Stimulated activated CD4-positive, alpha-beta T cell treated with anti-CD3 and anti-CD28 coated beads, Interleukin-4, amount 100 ng/mL, for 4 hours (primary cell): ENCODE data around the gene EPN2.
"Not testable (repeated sequence)": the region's sequence is repeated elsewhere in the genome, so short reads cannot be mapped to it uniquely, and the experiment has no call there.

ENCODE experiments used
- DNase-seq, 2 experiments: peaks; one replicate each; pipeline ENCODE4 v3.0.0-alpha.2; 2020

EPN2 gene

GRCh38 chr17:19237139-19237388 is at the start of gene EPN2:
Gene EPN2 (plus strand): TSS chr17:19237366. CDS start chr17:19283120, 45,754 bp downstream.
- DNase-seq = peak; percentile 52 to 66

- not testable (repeated sequence) for DNase-seq
Observed at GRCh38 chr17:19187883-19188869, 49.0 kb upstream of the EPN2 start.

GRCh38 chr17:19188870-19189708 is 48.1 kb upstream of the EPN2 start:
- DNase-seq = not testable (repeated sequence)

- DNase-seq = not testable (repeated sequence)
Observed at GRCh38 chr17:19189781-19190405, 47.3 kb upstream of the EPN2 start.

- peak; percentile 1 to 5 for DNase-seq
Observed at GRCh38 chr17:19196382-19197204, 40.6 kb upstream of the EPN2 start.

GRCh38 chr17:19202448-19202847 is 34.7 kb upstream of the EPN2 start:
- DNase-seq = not testable (repeated sequence)

- not testable (repeated sequence) for DNase-seq
Observed at GRCh38 chr17:19203429-19203828, 33.7 kb upstream of the EPN2 start.

- DNase-seq = not testable (repeated sequence)
Observed at GRCh38 chr17:19215074-19215860, 21.9 kb upstream of the EPN2 start.

GRCh38 chr17:19216148-19216926 is 20.8 kb upstream of the EPN2 start:
- DNase-seq = not testable (repeated sequence)

- DNase-seq = not testable (repeated sequence)
Observed at GRCh38 chr17:19218914-19219313, 18.3 kb upstream of the EPN2 start.

- DNase-seq = not testable (repeated sequence)
Observed at GRCh38 chr17:19219384-19219783, 17.8 kb upstream of the EPN2 start.

GRCh38 chr17:19220195-19220594 is 17.0 kb upstream of the EPN2 start:
- DNase-seq = not testable (repeated sequence)

- DNase-seq = not testable (repeated sequence)
Observed at GRCh38 chr17:19226610-19227588, 10.3 kb upstream of the EPN2 start.

GRCh38 chr17:19234676-19235075 is 2.5 kb upstream of the EPN2 start:
- not testable (repeated sequence) for DNase-seq

GRCh38 chr17:19236351-19237138 is 621 bp upstream of the EPN2 start:
- not testable (repeated sequence) for DNase-seq

- peak; percentile 25 to 31 for DNase-seq
Observed at GRCh38 chr17:19237389-19238166, 412 bp downstream of the EPN2 start.

GRCh38 chr17:19238167-19238505 is 970 bp downstream of the EPN2 start:
- DNase-seq = peak; percentile 6

- no peak for DNase-seq
Observed at GRCh38 chr17:19239544-19239943, 2.4 kb downstream of the EPN2 start.
